ENCODE measurements around the gene OASL. TPM values are rescaled to one million over a fixed set of nuclear protein-coding genes. Genes with fewer than 3 reads are reported as not detected.

OASL gene
- polyA plus RNA-seq, 2 of the 4 experiments (the other 2 are of a cell fraction), result 0.81 to 0.94 TPM

- TF ChIP-seq HMGXB4 (CRISPR knock-in tag; IDR thresholded peaks at IDR 0.05; ENCODE audit: borderline replicate concordance), result no peak
- TF ChIP-seq EHMT2 (IDR thresholded peaks at IDR 0.05; ENCODE audit: low read depth), result no peak
- peak; percentile 86; the same call in 1 of the 2 replicates for TF ChIP-seq HOXB13 (CRISPR knock-in tag; IDR thresholded peaks at IDR 0.05; ENCODE audit: low read depth)
- no peak for TF ChIP-seq ELK1 (IDR thresholded peaks at IDR 0.05; ENCODE audit: low read depth, low read length)
- no peak for TF ChIP-seq BCL3 (IDR thresholded peaks at IDR 0.05)
- no peak for TF ChIP-seq CBX2 (IDR thresholded peaks at IDR 0.05; ENCODE audit: borderline replicate concordance, low read depth)
- no peak for TF ChIP-seq FOSL2 (IDR thresholded peaks at IDR 0.05)
- 0 out of 2 replicates have a peak, but pooled peaks have one; percentile 2 for TF ChIP-seq FOSL2 (CRISPR knock-in tag; IDR thresholded peaks at IDR 0.05)
- peak; percentile 99 for TF ChIP-seq CHD4 (IDR thresholded peaks at IDR 0.05; ENCODE audit: borderline replicate concordance)
- no peak for TF ChIP-seq ZSCAN20 (CRISPR knock-in tag; IDR thresholded peaks at IDR 0.05)
- peak; percentile 99 for TF ChIP-seq KDM1A (IDR thresholded peaks at IDR 0.05; ENCODE audit: low read depth)
- no peak for TF ChIP-seq POLR2A (IDR thresholded peaks at IDR 0.05; ENCODE audit: low read length)
- TF ChIP-seq HOXB5 (CRISPR knock-in tag; IDR thresholded peaks at IDR 0.05), result no peak
- TF ChIP-seq PHF8 (IDR thresholded peaks at IDR 0.05; ENCODE audit: borderline replicate concordance, low read depth), result no peak
- 0 out of 2 replicates have a peak, but pooled peaks have one; percentile 19 for TF ChIP-seq RCOR1 (IDR thresholded peaks at IDR 0.05; ENCODE audit: low read depth, low read length)
- no peak for TF ChIP-seq PBX3 (IDR thresholded peaks at IDR 0.05)
- no peak for TF ChIP-seq RNF2 (IDR thresholded peaks at IDR 0.05; ENCODE audit: borderline replicate concordance, low read depth)
- TF ChIP-seq TP53 (CRISPR knock-in tag; IDR thresholded peaks at IDR 0.05), result no peak
- no peak for TF ChIP-seq CHD2 (IDR thresholded peaks at IDR 0.05; ENCODE audit: low read length, partially characterized antibody)
- no peak for TF ChIP-seq KDM5A (IDR thresholded peaks at IDR 0.05)
- peak; percentile 98 for TF ChIP-seq HDAC2 (IDR thresholded peaks at IDR 0.05)
- TF ChIP-seq MAFK (IDR thresholded peaks at IDR 0.05; ENCODE audit: partially characterized antibody), result no peak
- peak; percentile 89; the same call in 1 of the 2 replicates for TF ChIP-seq EHF (CRISPR knock-in tag; IDR thresholded peaks at IDR 0.05)
- no peak for TF ChIP-seq SMC3 (IDR thresholded peaks at IDR 0.05)
- no peak for TF ChIP-seq HES2 (IDR thresholded peaks at IDR 0.05)
- no peak for TF ChIP-seq MAZ (IDR thresholded peaks at IDR 0.05; ENCODE audit: borderline replicate concordance, low read depth, low read length)
- TF ChIP-seq GATA3 (IDR thresholded peaks at IDR 0.05; ENCODE audit: borderline replicate concordance), result peak; percentile 67; the same call in 1 of the 2 replicates
- no peak for TF ChIP-seq USF2 (IDR thresholded peaks at IDR 0.05)
- TF ChIP-seq HEYL (CRISPR knock-in tag; IDR thresholded peaks at IDR 0.05), result 0 out of 2 replicates have a peak, but pooled peaks have one; percentile 26
- TF ChIP-seq FOSB (CRISPR knock-in tag; IDR thresholded peaks at IDR 0.05), result peak; percentile 78; the same call in 1 of the 2 replicates
- TF ChIP-seq REST (IDR thresholded peaks at IDR 0.05), result no peak
- no peak for TF ChIP-seq NR3C1 (IDR thresholded peaks at IDR 0.05)
- TF ChIP-seq ESRRA (IDR thresholded peaks at IDR 0.05; ENCODE audit: borderline replicate concordance, low read length), result no peak
Observed at GRCh38 chr12:120981407-120981941, 57.6 kb downstream of the OASL start (continued).
